NCI-H187 treated with DMSO at 0.1 percent for 48 hours (cell line): ENCODE data around the gene SDK1.

Source experiments
- DNase-seq: peaks from one replicate; lab custom pipeline; 2025; lab: John Stamatoyannopoulos, UW

SDK1 gene

DNA sequence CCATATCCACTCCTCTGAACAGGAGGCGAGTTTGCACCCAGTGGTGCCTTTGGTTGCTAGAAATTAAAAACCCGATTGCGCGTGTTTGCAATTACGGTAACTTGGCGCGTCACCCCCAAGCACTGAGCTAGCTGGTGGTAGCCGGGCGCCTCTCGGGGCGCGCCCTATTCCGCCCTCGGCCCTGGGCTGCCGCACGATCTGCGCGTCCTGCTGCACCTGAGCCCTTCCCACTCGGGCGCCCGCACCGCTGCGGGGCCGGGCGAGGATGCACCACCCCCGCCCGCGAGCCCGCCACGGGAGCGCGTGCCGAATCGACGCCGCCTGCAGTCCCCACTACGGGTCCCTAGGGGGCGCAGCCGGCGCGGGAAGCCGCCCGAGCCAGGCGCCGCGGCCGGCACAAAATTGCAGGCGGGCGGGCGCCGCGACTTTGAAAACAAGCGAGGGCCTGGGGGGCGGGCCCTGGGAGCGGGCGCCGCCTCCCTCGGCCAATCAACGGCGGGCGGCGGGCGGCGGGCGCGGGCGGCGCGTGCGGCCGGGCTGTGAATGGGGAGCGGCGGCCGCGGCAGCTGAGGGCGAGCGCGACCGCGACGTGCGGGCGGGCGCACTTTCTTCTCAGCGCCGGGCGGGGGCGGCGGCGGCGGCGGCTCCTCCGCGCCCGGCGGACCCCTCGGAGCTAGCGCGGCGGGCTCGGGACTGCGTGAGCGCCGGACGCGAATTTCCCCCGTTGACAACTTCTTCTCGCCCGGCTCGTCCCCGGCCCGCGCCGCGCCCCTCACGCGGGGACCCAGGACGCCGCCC, at the start of gene SDK1:
Gene SDK1, plus strand, starts transcription at position 602 of the 798 bp plus-strand sequence. CDS start 335 bp downstream, outside the sequence.
- DNase-seq, result peak; percentile 27

DNA sequence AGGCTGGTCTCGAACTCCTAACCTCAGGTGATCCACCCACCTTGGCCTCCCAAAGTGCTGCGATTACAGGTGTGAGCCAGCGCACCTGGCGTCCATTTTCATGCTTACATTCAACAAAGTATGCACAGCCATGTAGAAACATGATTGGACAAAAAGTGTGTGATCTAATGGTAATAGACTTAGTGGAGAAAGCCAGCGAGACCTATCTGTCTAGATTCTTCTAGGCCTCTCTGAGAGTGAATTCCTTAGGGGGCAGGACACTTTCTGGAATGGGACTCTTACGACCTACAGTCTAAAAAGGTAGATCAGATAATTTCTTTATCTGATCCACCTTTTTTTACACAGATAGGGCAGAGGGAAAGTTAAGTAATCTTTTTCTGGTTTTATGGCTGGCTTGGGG, 46.3 kb upstream of the SDK1 start:
- no peak for DNase-seq

GRCh38 chr7:3259711-3260400, 41.2 kb upstream of the SDK1 start:
- no peak for DNase-seq

DNA sequence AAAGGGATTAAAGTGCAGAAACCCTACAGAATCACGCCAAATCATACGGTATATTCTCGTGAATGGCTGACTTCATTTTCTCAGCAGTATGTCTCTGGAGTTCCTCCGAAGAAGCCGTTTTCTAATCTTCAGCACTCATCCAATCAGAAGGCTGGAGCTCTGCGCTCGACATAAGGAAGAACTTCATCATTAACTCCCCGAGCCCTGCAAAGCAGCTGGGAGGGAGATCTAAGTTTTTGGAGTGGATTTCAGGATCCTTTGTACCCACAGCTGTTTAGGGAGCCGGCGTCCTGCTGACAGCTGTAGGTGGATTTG, 40.7 kb upstream of the SDK1 start:
- DNase-seq, result no peak

DNA sequence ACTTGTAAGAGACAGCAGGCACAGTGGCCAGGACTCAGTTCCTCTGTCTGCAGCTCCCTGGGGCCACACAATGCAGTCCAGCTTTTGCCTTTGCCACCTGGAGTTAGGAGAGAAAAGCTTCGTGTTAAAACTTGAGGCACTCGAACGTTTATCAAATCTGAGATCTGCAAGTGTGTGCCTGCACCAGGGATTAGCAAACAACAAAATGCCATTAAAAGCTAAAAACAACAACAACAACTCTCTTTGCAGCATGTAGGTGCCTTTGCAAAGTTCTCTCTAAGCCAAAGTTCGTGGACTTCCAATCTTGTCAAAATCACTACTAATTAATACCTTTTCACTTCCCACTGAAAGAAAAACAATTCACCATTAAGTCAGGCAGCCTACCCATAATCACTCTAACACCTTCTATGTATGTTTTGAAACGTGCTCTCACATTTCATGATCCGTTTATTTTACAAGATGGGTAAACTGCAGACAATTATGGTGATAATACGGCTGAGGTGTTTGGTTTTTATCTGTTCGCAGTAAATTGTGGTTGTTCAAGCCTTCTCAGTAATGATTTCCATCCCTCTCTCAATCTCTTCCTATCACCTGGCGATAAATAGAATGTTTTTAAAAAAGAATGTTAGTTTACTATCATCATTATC, 36.2 kb upstream of the SDK1 start:
- DNase-seq, result no peak

GRCh38 chr7:3265388-3265787, 35.7 kb upstream of the SDK1 start:
- DNase-seq, result no peak

- no peak for DNase-seq
These were observed 34.8 kb upstream of the SDK1 start for GRCh38 chr7:3266240-3266639.

- DNase-seq, result peak; percentile 100
These were observed 32.9 kb upstream of the SDK1 start for GRCh38 chr7:3267966-3268690.

- no peak for DNase-seq
These were observed 30.7 kb upstream of the SDK1 start for GRCh38 chr7:3270362-3270761.

- no peak for DNase-seq
These were observed 29.8 kb upstream of the SDK1 start for GRCh38 chr7:3271298-3271697.

- DNase-seq, result peak; percentile 18
These were observed 28.3 kb upstream of the SDK1 start for GRCh38 chr7:3272691-3273141.

- DNase-seq, result peak; percentile 39
These were observed 26.9 kb upstream of the SDK1 start for GRCh38 chr7:3274131-3274530.

GRCh38 chr7:3277604-3278572, 23.2 kb upstream of the SDK1 start:
- peak; percentile 73 for DNase-seq

GRCh38 chr7:3279147-3279818, 21.8 kb upstream of the SDK1 start:
- DNase-seq, result peak; percentile 24

GRCh38 chr7:3280445-3280844, 20.6 kb upstream of the SDK1 start:
- DNase-seq, result no peak

GRCh38 chr7:3280946-3281656, 20.0 kb upstream of the SDK1 start:
- no peak for DNase-seq

- no peak for DNase-seq
These were observed 18.6 kb upstream of the SDK1 start for GRCh38 chr7:3282457-3282856.

- no peak for DNase-seq
These were observed 17.8 kb upstream of the SDK1 start for GRCh38 chr7:3283130-3283704.

- no peak for DNase-seq
These were observed 15.4 kb upstream of the SDK1 start for GRCh38 chr7:3285652-3286051.

- DNase-seq, result no peak
These were observed 11.1 kb upstream of the SDK1 start for GRCh38 chr7:3289996-3290395.
